Gastroesophageal sphincter (tissue), 3 donors: ENCODE results near the gene NCR1.

Experiments used
- CTCF ChIP-seq, 4 experiments: fragments of 200-600 bp in 2 of 4; fragments of 450-650 bp in 2 of 4; sonication (generic) in 1 of 4; IDR thresholded peaks; one replicate each; pipeline ENCODE4 v1.5.1; 2017 to 2019; ENCODE audit warnings: antibody characterized with exemption in 4 of 4, mild to moderate bottlenecking in 2 of 4, moderate library complexity in 2 of 4
- POLR2A ChIP-seq, 2 donors: fragments of 450-650 bp; IDR thresholded peaks; one replicate each; pipeline ENCODE4 v1.6.1; 2017; ENCODE audit warnings: antibody characterized with exemption in 2 of 2, mild to moderate bottlenecking in 2 of 2, moderate library complexity in 1 of 2
- POLR2AphosphoS5 ChIP-seq: sonication (generic); formaldehyde crosslinking; IDR thresholded peaks from one replicate; pipeline ENCODE4 v1.6.1; 2017; ENCODE audit warnings: antibody characterized with exemption

DNA sequence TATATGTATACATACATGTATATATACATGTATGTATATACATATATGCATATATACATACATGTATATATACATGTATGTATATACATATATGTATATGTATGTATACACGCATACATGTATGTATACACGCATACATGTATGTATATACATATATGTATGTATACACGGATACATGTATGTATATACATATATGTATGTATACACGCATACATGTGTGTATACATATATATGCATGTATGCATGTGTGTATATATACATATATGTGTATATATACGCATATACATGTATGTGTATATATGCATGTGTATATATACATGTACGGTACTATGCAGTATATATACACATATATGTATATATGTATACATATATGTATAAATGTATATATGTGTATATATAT is 2.6 kb upstream of the NCR1 start:
- TF ChIP-seq POLR2AphosphoS5 (no peak), CTCF (IDR thresholded peaks at IDR 0.05) (no peak), POLR2A (IDR thresholded peaks at IDR 0.05) (no peak)
